Limb (tissue), 2 donors: ENCODE measurements around the gene WDR45.
A peak's percentile ranks its signal among the peaks of the same experiment; 100 is the strongest.

ENCODE experiments used
- DNase-seq, 2 donors: peaks; one replicate each; pipeline ENCODE4 v3.0.0-alpha.2; 2016; ENCODE audit errors: extremely low spot score in 2 of 2

WDR45 gene

DNA sequence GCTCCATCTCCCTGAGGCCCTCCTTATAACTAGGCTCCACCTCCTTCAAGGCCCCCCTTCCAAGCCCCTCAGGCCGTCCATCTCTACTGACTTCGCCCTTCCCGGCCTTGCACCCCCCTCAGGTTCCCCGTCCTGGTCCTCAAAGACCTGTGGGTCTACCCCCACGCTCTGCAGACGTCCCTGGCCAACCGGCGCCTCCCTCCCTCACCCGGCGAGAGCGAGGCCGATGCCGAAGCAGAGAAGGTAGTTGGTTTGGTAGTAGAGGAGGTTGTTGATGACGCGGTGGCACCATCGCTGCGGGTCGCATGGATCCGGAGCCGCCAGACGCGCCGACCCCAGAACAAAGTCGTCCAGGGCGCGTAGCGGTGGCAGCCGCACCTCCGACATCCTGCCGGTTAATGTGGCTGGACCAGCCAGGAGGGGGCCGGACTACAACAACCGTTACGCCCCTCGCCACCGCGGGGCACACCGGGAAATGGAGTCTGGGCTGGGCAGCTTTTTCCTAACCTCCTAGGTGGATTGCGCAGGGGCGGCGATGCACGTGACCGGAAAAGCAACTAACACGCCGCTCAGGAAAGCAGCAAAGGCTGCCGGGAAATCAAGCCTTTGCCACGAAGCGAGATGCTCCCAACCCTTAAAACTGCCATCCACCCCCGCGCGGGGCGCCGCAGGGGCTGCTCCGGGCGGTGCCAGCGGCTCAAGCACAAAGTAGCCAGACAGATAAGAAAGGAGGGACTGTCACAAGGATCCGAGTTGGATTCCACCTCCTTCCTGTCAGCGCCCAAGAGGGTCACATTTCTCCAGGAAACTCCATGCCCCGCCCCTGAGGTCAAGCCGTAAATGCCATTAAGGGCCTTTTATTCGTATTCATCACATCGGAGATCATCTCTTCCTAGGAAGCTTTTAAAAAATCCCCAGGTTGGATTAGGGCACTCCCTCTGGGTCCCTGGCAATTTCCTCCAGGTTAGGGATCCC, 5.8 kb downstream of the WDR45 start, which contains the start of gene PRAF2:
Gene PRAF2, minus strand, starts transcription at position 402 of the 975 bp plus-strand sequence. Its CDS starts 15 bp downstream, at position 387.
- peak; percentile 84 to 91 for DNase-seq

DNA sequence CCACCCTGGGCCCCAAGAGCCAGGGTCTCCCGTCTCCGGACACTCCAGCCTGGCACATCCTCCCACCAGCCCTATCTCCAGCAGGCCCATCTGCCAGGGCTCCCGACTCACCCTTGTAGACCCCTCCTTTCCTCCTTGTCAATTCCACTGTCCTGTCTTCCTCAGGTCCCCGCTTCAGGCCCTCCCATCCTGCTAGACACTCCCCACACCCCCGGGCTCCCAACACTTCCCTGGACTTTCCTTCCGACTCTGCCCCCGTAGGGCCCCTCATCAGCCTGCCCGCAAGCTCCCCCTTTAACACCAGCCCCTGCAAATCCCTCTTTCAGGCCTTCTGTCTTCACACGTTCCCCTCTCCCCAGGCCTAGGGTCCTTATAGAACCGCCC, 7.0 kb downstream of the WDR45 start:
- no peak for DNase-seq

DNA sequence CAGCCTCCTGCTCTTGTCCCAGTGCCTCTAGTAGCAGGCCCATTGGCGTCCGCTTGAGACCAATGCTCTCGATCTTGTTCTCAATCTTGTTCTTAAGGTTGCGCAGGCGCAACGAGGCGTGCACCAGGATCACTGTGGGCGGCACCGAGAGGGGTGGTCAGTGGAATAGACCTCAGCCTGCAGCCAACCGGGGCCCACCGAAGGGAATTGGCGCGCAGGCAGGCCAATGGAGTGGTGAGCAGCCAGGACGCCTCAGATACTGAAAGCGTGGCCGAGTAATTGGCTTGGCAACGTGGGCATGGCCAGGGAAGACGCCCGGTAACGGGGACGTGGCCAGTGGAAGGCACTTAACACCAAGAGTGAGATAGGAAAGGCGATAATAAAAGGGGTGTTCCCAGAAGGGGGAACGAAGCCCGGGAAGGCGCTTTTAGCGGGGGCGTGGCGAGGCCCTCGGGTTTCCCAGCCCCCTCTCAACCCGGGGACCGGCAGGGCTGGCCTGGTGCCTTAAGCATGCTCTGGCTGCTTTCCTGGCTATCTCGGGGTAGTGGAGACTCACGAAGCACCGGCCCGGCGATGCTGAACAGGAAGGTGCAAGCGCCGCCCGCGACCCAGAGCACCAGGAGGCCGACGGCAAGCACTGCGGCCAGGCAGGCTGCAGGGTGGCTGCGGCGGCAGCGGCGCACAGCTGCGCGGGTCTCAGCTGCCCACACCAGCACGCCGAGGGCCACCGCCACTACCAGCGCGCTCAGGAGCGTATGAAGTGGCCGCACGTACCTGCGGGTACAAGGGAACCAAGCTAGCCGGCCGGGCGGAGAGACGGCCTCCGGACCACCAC, 7.6 kb downstream of the WDR45 start:
- peak; percentile 63 to 78 for DNase-seq

DNA sequence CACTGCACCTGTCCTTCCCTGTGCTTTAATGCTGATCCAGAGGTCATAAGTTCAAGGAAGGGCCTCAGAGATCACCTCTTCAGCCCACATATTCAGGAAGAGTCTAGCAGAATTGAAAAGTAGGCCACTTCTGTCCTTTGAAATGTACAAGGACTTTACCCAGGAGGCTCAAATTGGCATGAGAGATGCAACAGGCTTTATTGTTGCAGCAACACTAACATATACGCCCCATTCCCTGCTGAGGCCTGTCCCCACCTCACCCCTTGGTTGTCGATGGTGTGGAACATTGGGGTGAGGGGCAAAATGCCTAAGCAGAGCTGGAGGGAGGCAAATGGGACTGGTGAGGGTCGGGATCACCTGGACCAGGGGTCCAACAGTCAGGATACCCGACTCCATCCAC, 8.7 kb downstream of the WDR45 start:
- no peak for DNase-seq

DNA sequence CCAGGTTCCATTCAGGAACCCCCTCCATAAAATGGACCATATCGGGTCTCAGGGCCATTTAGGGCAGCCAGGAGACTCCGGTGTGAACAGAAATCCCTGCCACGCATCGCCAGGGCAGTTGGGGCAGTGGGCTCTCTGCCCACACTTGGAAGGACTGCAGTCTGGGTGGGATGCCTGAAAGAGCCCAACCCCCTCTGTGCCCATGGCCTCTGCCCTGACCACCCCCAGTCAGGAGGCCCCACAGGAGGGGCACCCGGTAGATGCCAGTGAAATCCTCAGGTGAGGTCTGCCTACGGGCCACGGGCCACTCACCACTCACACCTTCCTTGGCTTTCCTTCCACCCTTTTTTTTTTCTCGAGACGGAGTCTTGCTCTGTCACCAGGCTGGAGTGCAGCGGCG, 10.6 kb downstream of the WDR45 start:
- DNase-seq = no peak

DNA sequence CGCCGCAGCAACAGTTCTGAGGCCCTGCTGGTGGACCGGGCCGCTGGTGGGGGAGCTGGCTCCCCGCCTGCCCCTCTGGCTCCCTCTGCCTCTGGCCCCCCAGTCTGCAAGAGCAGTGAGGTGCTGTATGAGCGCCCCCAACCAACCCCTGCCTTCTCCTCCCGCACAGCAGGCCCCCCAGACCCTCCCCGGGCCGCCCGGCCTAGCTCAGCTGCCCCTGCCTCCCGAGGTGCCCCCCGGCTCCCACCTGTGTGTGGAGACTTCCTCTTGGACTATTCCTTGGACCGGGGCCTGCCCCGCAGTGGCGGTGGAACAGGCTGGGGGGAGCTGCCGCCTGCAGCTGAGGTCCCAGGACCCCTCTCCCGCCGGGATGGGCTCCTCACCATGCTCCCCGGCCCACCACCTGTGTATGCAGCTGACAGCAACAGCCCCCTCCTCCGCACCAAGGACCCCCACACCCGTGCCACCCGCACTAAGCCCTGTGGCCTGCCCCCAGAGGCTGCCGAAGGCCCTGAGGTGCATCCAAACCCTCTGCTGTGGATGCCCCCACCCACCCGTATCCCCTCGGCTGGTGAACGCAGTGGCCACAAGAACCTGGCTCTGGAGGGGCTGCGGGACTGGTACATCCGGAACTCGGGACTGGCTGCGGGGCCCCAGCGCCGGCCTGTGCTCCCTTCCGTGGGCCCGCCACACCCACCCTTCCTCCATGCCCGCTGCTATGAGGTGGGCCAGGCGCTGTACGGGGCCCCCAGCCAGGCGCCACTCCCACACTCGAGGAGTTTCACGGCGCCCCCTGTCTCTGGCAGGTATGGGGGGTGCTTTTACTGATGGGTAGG, 12.2 kb downstream of the WDR45 start:
- DNase-seq = no peak

DNA sequence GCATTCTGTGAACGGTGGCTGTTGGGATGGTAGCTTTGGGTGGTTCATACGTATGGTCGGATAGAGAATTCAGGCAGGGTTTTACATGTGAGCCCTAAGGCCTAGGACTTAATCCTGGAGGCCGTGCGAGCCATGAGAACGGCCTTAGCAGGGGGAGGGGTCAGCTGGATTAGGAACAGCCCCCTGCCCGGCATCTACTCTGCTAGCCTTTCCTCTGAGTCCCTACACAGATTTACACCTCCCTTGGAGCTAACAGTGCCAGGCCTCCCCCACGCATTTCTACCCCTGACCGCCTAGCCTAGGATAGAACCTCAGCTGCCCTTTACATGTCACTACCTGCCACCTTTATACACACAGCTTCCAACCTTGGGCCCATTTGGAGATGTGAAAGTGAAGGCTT, 13.0 kb downstream of the WDR45 start:
- DNase-seq = no peak

DNA sequence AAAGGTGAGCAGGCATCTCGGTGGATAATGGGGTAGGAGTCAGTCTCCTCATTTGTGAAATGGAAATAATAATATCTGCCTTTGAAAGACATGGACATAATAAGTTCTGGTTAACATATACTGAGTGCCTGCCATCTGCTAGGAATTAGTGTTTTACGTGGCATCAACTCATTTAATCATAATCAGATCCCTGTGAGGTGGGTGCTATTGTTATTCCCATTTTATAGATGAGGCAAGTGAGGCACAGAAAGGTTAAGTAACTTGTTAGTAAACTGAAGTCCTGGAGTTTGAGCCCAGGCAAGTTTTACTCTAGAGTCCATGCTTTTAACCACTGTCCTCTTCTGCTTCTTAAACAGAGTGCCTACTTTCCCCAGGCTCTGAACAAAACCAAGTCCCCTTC, 13.4 kb downstream of the WDR45 start:
- DNase-seq = no peak

DNA sequence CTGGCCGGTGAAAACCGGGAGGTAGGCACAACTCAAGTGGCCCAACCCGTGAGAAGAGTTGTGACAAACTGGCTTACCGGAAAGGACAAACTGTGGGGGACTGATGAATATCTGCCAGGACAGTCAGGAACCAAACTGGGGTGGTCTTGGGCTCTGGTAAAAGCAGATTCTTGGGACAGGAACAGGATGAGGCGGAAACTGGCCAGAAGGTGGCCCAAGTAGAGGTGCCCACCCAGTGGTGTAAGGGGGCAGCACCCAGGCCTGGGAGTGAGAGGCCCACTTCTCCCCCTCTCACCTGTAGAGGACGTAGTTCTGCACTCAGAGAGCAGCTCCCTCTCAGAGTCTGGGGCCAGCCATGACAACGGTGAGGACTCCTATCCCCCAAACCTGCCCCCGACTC, 15.0 kb downstream of the WDR45 start:
- DNase-seq = no peak

DNA sequence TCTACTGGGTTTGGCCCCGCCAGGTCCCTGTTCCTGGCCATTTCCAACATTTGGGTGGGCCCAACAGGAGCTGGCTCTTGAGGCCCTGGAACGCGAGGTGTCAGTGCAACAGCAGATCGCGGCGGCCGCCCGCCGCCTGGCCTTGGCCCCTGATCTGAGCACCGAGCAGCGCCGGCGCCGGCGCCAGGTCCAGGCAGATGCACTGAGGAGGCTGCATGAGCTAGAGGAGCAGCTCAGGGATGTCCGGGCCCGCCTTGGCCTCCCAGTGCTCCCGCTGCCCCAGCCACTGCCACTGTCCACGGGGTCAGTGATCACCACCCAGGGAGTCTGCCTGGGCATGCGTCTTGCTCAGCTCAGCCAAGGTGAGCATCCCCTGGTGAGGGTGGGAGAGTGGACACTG, 15.4 kb downstream of the WDR45 start:
- no peak for DNase-seq

DNA sequence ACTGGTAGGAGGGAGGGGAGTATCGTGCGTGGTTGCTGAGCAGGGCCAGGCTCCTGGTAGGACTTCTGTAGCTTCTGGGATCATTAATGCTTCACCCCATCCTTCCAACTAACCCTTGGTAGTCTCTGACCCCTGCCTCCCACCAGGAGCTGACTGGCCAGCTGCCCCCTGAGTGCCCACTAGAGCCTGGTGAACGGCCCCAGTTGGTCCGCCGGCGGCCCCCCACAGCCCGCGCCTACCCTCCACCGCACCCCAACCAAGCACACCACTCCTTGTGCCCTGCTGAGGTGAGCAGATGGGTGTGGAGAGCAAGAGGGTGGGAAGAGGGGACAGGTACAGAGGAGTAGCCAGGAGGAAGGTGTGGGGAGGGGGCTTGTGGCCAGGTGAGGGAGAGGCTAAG, 16.0 kb downstream of the WDR45 start:
- DNase-seq = no peak

DNA sequence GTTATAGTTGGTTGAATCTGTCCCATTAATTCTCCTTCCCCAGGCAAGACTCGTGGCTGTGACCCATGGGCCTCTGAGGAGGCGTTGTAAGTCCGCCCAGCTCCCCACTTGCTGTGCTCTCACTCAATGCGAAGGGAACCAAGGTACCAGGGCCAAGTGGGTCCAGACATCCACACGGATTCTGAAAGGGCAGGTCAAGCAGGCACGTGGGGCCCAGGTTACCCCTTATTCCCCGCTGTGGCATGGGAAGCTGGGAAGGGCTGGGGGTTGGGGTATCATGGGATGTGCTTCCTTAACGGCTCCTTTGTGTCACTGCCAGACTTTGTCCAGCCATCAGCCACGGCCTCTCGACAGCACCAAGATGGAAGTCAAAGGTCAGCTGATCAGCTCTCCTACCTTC, 17.8 kb downstream of the WDR45 start:
- no peak for DNase-seq

DNA sequence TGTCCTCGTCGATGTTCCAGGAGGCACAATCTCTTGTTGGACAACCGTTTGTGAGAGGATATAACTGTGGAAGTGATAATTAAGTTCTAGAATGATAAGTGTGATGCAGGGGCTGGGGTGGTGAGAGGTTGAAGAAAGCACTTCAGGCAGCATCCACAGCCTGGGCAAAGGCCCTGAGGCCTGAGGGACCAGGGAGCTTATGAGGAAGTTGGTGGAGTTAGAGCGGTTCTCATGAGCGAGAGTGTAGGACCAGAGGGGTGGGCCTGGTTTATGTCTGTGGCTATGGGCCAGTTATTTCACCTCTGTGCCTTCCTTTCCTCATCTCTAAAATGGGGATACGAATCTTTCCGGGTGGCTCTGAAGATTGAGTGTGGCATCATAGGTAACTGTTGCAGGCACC, 18.2 kb downstream of the WDR45 start:
- no peak for DNase-seq

DNA sequence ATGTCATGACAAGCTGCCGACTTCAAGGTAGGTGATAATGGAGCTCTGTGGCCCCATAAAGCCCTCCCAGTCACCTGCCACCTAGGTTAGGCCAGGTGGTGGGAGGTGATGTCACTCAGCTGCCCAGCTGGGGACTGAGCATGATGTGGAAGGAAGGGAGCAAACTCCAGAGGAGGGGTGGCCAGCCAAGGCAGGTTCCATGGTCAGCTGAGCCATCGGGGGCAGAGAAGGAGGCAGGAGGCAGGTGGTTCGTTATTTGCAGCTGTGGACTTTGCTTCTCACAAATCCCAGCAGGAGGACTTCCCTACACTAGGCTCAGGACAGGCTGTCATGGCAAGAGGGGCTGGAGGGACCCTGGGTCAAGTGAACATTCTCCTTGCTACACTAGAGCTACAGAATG, 18.8 kb downstream of the WDR45 start:
- DNase-seq = no peak

DNA sequence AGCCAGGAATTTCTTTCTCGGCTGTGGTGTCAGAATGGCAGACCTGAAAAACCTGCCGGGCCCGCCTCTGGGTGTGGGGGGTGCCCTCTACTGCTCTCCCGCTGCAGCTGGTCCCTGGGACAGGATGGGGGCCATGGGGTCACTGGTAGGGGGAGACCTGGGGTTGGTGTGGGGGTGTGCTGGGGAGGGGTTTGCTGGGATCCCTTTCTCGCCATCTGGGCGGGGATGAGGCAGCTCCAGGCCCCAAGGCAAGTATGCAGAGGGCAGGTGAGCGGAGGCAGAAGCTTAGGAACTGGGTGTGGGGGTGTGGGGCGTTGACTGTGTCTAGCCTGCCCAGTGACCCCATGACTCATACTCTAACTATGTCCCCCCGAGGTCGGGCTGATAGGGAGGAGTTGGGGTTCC, 20.0 kb downstream of the WDR45 start:
- DNase-seq = no peak

DNA sequence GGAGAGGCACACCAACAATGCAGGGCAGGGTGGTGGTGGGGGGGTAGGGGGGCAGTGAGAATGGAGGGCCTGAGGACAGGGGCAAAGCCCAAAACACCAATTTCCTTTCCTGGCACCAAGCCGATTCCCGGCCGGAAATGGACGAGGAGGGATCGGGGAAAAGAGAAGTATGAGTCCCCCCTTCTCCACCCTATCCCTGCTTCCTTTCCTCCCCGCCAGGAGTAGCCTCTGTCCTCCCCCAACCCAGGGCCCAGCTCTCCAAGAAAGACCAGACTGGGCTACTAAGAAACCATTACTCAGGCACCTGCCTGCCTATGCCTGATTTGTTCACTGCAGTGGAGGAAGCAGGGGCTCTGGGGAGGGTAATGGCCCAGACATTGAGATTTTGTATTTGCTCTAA, 20.5 kb downstream of the WDR45 start:
- no peak for DNase-seq

DNA sequence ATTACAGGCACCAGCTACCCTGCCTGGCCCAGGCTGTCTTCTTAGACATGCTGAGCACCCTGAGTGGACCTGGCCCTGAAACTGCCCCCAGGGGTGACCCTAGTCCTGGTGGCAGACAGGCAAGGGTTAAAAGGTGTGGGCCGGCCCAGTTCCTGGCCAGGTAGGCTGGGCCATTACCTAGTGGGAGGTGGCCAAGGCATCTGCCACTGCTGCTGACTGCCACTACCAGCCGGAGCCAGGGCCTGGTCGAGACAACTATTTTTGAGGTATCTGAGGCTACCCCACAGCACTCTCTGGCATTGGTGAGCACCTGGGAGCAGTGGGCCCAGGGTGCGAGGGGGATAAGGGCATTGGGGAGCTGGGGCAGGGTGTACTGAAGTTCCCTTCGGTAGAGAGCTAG, 20.9 kb downstream of the WDR45 start, which contains the start of gene CCDC120:
Gene CCDC120, plus strand, starts transcription at position 206 of the 400 bp plus-strand sequence. CDS start 3,043 bp downstream, outside the sequence.
- no peak for DNase-seq

DNA sequence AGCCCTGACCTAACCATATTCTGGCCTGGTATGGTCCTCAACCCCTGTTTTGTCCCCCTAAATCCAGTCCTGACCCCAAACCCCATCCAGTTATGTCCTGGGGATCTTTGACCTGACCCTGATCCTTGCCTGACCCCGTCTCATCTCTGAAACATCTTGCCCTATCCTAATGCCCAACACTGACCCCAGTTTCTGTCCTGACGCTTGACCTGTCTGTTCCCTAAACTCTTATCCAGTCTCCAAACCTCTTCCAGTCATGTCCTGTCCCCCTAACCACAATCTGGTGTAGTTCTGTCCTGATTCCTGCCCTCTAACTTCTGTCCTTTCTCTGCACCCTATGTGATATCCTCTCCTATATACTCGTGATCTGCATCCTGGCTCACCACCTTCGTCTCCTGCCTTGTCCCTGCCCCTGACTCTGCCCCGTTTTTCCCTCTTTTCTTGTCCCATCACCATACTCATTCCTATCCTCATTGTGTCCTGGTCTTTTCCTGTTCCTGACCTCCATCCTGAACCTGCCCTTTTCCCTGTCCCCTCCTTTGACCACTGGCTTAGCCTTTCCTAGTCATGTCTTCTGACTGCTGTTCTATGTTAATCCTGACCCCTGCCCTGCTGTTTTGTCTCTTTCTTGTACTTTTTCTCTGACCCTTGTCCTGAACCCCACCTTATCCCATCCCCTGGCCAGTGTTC, 25.5 kb downstream of the WDR45 start:
- no peak for DNase-seq

DNA sequence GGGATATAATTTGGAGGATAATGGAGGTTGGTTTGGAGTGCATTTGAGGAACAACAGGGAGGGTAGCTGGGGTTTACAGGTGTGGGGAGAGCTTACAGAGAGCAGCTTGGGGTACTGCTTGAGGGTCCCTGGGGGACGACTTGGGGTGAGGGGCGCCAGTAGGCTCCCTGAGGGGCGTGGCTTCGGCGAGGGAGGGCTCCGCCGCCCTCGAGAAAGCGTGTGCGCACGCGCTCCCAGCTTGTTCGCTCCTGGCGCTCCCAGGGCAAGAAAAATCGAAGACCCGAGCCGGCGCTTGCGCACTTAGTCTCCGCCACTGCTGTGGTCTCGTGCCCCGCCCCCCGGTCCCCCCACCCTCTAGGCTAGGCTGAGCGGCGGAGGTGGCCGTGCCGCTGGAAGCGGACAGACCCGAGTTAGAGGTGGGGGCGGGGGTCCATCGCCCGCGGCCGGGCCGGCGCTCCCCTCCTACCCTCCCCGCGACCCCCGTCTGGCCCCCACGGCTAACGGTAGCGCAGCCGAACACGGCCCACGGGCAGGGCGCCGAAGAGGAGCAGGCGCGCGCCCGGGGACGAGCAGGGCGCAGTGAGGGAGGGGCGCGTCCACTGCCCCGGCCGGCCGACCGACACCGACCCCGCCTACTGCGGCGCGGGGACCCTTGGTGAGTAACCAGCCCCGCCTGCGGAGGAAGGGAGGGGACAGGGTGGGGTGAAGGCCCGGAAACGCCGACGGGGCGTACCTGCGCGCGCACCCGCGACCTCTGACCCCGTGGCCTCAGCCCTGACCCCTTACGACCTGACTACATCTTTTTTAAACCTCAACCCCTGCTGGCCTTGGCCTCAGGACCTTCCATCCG, 26.2 kb downstream of the WDR45 start:
- DNase-seq = peak; percentile 69 to 85

DNA sequence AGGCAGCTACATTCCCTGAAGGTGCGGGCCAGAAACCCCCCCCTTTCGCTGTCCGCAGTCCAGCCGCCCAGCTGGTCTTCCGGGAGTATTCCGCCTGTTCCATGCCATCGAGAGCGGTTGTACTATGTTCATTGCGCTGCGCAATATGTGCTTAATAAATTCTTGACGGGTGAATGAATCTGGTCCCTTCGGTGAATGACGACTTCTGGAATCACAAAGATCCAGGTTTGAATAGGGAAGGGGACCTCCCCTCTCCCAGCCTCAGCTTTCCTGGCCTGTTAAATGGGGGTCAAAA, 35.8 kb downstream of the WDR45 start:
- no peak for DNase-seq
